ENCODE data around the gene SLC6A8.
A peak's percentile ranks its signal among the peaks of the same experiment; 100 is the strongest.
"Not testable (repeated sequence)": the region's sequence is repeated elsewhere in the genome, so short reads cannot be mapped to it uniquely, and the experiment has no call there.

Gene SLC6A8

GRCh38 chrX:153704021-153704526, 16.3 kb downstream of the SLC6A8 start (continued):
- TF ChIP-seq PRDM4 (tag by site-specific recombination; IDR thresholded peaks at IDR 0.05) (no peak), ZNF830 (tag by site-specific recombination; IDR thresholded peaks at IDR 0.05; ENCODE audit: low read depth) (no peak), ZNF76 (tag by site-specific recombination; IDR thresholded peaks at IDR 0.05; ENCODE audit: borderline replicate concordance, low read depth) (no peak)

GRCh38 chrX:153704631-153705402, 17.1 kb downstream of the SLC6A8 start:
- H3K9me3 ChIP-seq (ENCODE audit: control insufficient read depth, insufficient read depth, low read depth, low read length); POLR2A ChIA-PET; H3K4me3 ChIP-seq (ENCODE audit: low read depth, low read length); H3K4me1 ChIP-seq (ENCODE audit: control insufficient read depth, insufficient read depth, low read length); H3K27ac ChIP-seq (ENCODE audit: extremely low read depth, low read depth, low read length): not testable (repeated sequence)
- CTCF ChIA-PET: interaction anchor here (0.6 to 1.2 kb wide), 2 partner anchors 37 to 247 kb away, joined by 3 read pairs; no protein-coding TSS in a partner anchor
- H3K36me3 ChIP-seq (ENCODE audit: control insufficient read depth in 2 of 2, insufficient read depth in 1 of 2, low read length in 2 of 2): peaks cover 0 to 81% of the 10 kb centered on the region in 2 experiments; a peak in 1 of 3 replicates

DNA sequence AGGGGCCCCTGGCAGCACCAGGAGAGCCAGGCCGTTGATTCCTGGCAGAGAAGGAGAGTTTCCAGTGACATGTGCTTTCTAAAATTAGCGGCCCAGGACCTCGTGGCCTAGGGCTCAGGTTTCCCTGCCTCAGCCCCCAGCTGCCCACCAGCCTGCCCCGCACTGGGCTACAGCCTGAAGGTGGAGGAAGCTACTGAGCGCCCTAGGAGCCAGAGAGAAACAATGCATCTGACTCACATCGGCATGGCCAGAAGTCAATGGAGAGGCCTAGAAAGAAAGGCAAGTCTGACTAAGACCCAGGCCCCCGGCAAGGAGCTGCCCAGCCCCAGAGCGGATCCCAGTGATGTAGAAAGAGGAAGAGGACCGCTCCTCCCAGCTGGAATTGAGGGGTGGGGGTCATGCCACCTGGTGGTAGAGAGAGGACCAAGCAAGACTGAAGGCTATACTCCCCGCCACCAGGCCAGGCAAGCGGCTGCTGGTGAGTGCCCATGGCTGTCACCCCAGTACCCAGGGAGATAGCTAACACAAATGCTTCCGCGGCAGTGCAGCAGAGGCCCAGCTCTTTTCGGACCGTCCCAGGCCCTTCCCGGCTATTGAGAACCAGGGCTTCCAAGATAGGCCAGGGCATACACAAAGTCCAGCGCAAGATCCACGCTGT, 17.8 kb downstream of the SLC6A8 start:
- H3K27ac ChIP-seq (ENCODE audit: extremely low read depth, low read depth, low read length); H3K9me3 ChIP-seq (ENCODE audit: control insufficient read depth, insufficient read depth, low read depth, low read length); POLR2A ChIA-PET; H3K4me1 ChIP-seq (ENCODE audit: control insufficient read depth, insufficient read depth, low read length); H3K4me3 ChIP-seq (ENCODE audit: low read depth, low read length): not testable (repeated sequence)
- CTCF ChIA-PET: interaction anchor here (0.6 kb wide), 1 partner anchor 18 kb away, joined by 3 read pairs; no protein-coding TSS in a partner anchor
- TF ChIP-seq, protein P1, sequence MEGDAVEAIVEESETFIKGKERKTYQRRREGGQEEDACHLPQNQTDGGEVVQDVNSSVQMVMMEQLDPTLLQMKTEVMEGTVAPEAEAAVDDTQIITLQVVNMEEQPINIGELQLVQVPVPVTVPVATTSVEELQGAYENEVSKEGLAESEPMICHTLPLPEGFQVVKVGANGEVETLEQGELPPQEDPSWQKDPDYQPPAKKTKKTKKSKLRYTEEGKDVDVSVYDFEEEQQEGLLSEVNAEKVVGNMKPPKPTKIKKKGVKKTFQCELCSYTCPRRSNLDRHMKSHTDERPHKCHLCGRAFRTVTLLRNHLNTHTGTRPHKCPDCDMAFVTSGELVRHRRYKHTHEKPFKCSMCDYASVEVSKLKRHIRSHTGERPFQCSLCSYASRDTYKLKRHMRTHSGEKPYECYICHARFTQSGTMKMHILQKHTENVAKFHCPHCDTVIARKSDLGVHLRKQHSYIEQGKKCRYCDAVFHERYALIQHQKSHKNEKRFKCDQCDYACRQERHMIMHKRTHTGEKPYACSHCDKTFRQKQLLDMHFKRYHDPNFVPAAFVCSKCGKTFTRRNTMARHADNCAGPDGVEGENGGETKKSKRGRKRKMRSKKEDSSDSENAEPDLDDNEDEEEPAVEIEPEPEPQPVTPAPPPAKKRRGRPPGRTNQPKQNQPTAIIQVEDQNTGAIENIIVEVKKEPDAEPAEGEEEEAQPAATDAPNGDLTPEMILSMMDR (tag by site-specific recombination; IDR thresholded peaks at IDR 0.05): 0 out of 2 replicates have a peak, but pooled peaks have one; percentile 11
- H3K36me3 ChIP-seq (ENCODE audit: control insufficient read depth in 2 of 2, insufficient read depth in 1 of 2, low read length in 2 of 2): peaks cover 0 to 84% of the 10 kb centered on the region in 2 experiments; a peak in 1 of 3 replicates

DNA sequence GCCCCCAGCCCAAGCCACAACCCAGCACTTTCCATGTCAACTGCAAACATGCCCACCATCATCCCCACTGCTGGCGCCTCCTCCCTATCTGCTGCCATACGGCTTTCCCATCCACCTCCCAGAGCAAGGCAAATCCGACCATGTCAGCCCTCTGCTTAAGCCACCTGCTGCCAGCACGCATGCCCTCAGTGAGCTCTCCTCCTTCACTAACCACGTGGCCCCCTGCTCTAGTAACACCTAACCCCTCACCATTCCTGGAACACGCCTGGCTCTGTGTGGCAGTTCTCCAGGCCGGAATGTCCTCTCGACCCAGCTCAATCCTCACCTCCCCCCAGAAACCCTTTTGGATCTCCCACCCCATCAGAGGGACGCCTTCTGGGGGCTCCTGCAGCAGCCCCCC, 19.1 kb downstream of the SLC6A8 start:
- ChIA-PET POLR2A (no interaction called here), CTCF (interaction anchor here (0.9 to 2.2 kb wide), 2 partner anchors 167 to 765 kb away, joined by 3 to 8 read pairs; no protein-coding TSS in a partner anchor)
- peaks cover 4 to 80% of the 10 kb centered on the region in 2 experiments; a peak in 2 of 3 replicates for H3K36me3 ChIP-seq (ENCODE audit: control insufficient read depth in 2 of 2, insufficient read depth in 1 of 2, low read length in 2 of 2)
- TF ChIP-seq SALL2 (tag by site-specific recombination; IDR thresholded peaks at IDR 0.05; ENCODE audit: borderline replicate concordance) (no peak), ZNF24 (tag by site-specific recombination; IDR thresholded peaks at IDR 0.05) (no peak), PRDM2 (tag by site-specific recombination; IDR thresholded peaks at IDR 0.05; ENCODE audit: borderline replicate concordance) (no peak), ZNF423 (tag by site-specific recombination; IDR thresholded peaks at IDR 0.05) (no peak), ZNF837 (tag by site-specific recombination; IDR thresholded peaks at IDR 0.05) (no peak), ZNF37A (tag by site-specific recombination; IDR thresholded peaks at IDR 0.05) (no peak)
- no peak overlapping the region for H3K4me3 ChIP-seq (ENCODE audit: low read depth, low read length)
- H3K27ac ChIP-seq (ENCODE audit: extremely low read depth, low read depth, low read length): no peak overlapping the region
- no peaks in the 10 kb centered on the region for H3K9me3 ChIP-seq (ENCODE audit: control insufficient read depth, insufficient read depth, low read depth, low read length)
- no peaks in the 10 kb centered on the region for H3K4me1 ChIP-seq (ENCODE audit: control insufficient read depth, insufficient read depth, low read length)
